Activated T-cell treated with anti-CD3 and anti-CD28 coated beads, Interleukin-2, amount 50 U/mL, for 1 hour (primary cell): ENCODE data around the gene CT47A7.
"Not testable (repeated sequence)": the region's sequence is repeated elsewhere in the genome, so short reads cannot be mapped to it uniquely, and the experiment has no call there.

Source experiments
- DNase-seq: peaks from one replicate; pipeline ENCODE4 v3.0.0-alpha.2; 2020

The CT47A7 gene

DNA sequence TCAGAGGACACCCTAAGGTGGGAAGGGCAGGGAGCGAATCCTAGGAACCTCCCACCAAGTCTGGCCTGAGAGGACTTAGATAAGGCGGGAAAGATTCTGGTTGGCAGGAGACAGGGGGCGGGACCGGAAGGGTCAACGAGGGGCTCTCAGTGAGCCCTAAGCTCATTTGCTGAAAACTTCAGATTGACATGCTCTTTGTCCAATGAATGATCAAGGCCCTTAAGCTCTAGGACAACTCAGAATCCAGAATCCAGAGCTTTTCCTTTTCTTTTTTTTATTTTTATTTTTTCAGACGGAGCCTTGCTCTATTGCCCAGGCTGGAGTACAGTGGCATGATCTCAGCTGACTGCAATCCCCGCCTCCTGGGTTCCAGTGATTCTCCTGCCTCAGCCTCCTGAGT, at the start of gene CT47A7:
CT47A7 (minus strand) TSS at position 101 of the 400 bp plus-strand sequence. CDS start 255 bp downstream, outside the sequence.
- not testable (repeated sequence) for DNase-seq

DNA sequence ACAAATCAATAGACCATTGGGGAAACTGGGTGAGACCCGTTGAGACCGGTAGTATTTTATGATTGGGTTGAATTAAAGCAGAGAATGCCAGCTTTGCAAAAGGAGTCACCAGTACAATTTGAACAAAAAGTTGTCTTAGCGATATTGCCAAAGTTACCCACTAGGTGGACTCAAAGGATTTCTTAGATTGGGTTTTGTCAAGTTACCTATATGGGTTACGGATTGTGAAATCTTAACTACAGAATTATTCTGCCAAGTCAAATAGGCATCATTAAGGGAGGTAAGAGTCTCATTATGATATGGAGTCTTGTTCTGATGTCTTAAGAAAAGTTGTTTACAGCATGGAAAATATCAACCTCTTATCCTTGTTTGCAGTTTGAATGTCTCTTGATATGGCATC, 44.2 kb upstream of the CT47A7 start:
- no peak for DNase-seq

DNA sequence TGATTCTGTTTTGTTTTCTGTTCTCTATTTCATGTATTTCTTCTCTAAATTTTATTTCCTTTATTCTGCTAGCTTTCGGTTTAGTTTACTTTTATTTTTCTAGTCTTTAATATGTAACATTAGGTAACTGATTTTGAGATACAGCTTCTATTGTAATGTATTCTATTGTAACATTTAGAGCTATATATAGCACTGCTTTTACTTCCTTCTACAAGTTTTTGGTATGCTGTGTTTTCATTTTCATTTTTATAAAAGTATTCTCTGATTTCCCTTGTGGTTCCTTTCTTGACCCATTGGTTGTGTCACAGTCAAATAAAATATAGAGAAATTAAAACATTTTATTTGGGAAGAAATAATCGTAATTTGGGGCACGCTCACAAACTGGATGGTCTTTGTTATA, 43.0 kb upstream of the CT47A7 start:
- no peak for DNase-seq

DNA sequence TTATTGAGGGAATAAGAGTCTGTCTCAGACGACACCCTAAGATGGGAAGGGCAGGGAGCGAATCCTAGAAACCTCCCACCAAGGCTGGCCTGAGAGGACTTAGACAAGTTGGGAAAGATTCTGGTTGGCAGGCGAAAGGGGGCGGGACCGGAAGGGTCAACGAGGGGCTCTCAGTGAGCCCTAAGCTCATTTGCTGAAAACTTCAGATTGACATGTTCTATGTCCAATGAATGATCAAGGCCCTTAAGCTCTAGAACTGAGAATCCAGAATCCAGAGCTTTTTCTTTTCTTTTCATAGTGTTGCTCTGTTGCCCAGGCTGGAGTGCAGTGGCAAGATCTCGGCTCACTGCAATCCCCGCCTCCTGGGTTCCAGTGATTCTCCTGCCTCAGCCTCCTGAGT, 29.3 kb upstream of the CT47A7 start, which contains the start of gene CT47A1:
CT47A1 (minus strand) TSS at position 101 of the 400 bp plus-strand sequence. CDS start 231 bp downstream, outside the sequence.
- DNase-seq, result not testable (repeated sequence)
